Uterus (tissue), 2 donors: Measurements from ENCODE around the gene ERI2.

Source experiments
- POLR2A ChIP-seq, 2 donors: fragments of 450-650 bp; IDR thresholded peaks; one replicate each; pipeline ENCODE4 v1.6.1; 2016; ENCODE audit warnings: antibody characterized with exemption in 2 of 2, mild to moderate bottlenecking in 1 of 2, moderate library complexity in 1 of 2
- TF ChIP-seq, protein P1 (sequence below), 4 experiments: fragments of 200-600 bp in 2 of 4; fragments of 450-650 bp in 2 of 4; sonication (generic) in 2 of 4; IDR thresholded peaks; one replicate each; pipeline ENCODE4 v1.5.1; 2016 to 2019; ENCODE audit warnings: antibody characterized with exemption in 4 of 4, mild to moderate bottlenecking in 2 of 4, moderate library complexity in 1 of 4

DNA sequence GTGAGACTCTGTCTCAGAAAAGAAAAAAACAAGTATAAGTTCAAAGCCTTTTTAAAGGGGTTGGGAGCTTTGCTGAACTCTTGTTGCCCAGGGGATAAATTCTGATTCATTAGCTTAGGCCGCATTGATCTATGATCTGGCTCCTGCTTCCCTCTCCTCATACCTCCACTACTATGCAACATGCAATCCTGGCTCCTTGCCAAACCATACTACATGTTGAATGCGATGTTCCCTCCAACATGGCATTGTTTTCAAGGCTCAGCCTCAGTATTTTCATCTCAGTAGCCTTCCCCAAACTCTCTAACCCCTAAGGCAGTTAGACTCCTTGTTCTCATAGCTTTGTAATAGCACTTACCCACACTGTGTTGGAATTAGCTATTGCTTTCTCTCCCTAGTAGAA lies 6.2 kb upstream of the ERI2 start:
- TF ChIP-seq, protein P1, sequence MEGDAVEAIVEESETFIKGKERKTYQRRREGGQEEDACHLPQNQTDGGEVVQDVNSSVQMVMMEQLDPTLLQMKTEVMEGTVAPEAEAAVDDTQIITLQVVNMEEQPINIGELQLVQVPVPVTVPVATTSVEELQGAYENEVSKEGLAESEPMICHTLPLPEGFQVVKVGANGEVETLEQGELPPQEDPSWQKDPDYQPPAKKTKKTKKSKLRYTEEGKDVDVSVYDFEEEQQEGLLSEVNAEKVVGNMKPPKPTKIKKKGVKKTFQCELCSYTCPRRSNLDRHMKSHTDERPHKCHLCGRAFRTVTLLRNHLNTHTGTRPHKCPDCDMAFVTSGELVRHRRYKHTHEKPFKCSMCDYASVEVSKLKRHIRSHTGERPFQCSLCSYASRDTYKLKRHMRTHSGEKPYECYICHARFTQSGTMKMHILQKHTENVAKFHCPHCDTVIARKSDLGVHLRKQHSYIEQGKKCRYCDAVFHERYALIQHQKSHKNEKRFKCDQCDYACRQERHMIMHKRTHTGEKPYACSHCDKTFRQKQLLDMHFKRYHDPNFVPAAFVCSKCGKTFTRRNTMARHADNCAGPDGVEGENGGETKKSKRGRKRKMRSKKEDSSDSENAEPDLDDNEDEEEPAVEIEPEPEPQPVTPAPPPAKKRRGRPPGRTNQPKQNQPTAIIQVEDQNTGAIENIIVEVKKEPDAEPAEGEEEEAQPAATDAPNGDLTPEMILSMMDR (IDR thresholded peaks at IDR 0.05) = no peak
- TF ChIP-seq POLR2A (IDR thresholded peaks at IDR 0.05) = no peak
